ENCODE results near the gene SRL. TPM values are rescaled to one million over a fixed set of nuclear protein-coding genes. Genes with fewer than 3 reads are reported as not detected.

SRL gene
- total and polyA plus RNA-seq, 2 of the 13 experiments (the other 11 are each of a cell fraction or from before 2014, with no cell fraction given) = 0.05 TPM; not detected in 1

- TF ChIP-seq CTCF (CRISPR knock-in tag; IDR thresholded peaks at IDR 0.05) = peak; percentile 44
- peak; percentile 35 for TF ChIP-seq TEAD3 (CRISPR knock-in tag; optimal IDR thresholded peaks at IDR 0.05; ENCODE audit: borderline replicate concordance)
- TF ChIP-seq ZNF670 (CRISPR knock-in tag; IDR thresholded peaks at IDR 0.05; ENCODE audit: borderline replicate concordance) = peak; percentile 66
- TF ChIP-seq ZC3H13 (CRISPR knock-in tag; IDR thresholded peaks at IDR 0.05) = no peak
- no peak for TF ChIP-seq HNF4G (IDR thresholded peaks at IDR 0.05; ENCODE audit: borderline replicate concordance, low read depth, low read length)
- no peak for TF ChIP-seq HNF4G (CRISPR knock-in tag; IDR thresholded peaks at IDR 0.05; ENCODE audit: borderline replicate concordance, low read depth)
- peak; percentile 78 for TF ChIP-seq AGO2 (optimal IDR thresholded peaks at IDR 0.05; ENCODE audit: low read depth, low read length)
- TF ChIP-seq KLF16 (CRISPR knock-in tag; IDR thresholded peaks at IDR 0.05) = 0 out of 4 replicates have a peak, but pooled peaks of 1 of the 2 experiments have one; percentile 8
- TF ChIP-seq RBFOX2 (IDR thresholded peaks at IDR 0.05; ENCODE audit: low read depth, low read length) = peak; percentile 37
- TF ChIP-seq ELF3 (CRISPR knock-in tag; IDR thresholded peaks at IDR 0.05) = 0 out of 2 replicates have a peak, but pooled peaks have one; percentile 9
- no peak for TF ChIP-seq ARID3A (IDR thresholded peaks at IDR 0.05; ENCODE audit: low read depth, low read length)
- TF ChIP-seq CHCHD3 (CRISPR knock-in tag; IDR thresholded peaks at IDR 0.05) = no peak
- no peak for TF ChIP-seq CHD2 (IDR thresholded peaks at IDR 0.05; ENCODE audit: low read depth, low read length)
- peak; percentile 34 for TF ChIP-seq UBTF (CRISPR knock-in tag; IDR thresholded peaks at IDR 0.05)
- 0 out of 2 replicates have a peak, but pooled peaks have one; percentile 22 for TF ChIP-seq ZNF639 (CRISPR knock-in tag; conservative IDR thresholded peaks at IDR 0.05)
- TF ChIP-seq HNRNPL (IDR thresholded peaks at IDR 0.05; ENCODE audit: low read depth, low read length) = 0 out of 2 replicates have a peak, but pooled peaks have one; percentile 16
- TF ChIP-seq HIVEP1 (CRISPR knock-in tag; IDR thresholded peaks at IDR 0.05) = peak; percentile 60; the same call in 1 of the 2 replicates
- TF ChIP-seq ZFX (CRISPR knock-in tag; IDR thresholded peaks at IDR 0.05; ENCODE audit: low read depth) = peak; percentile 39
- peak in 1 of 2 experiments; percentile 44; a peak in 2 of 4 replicates for TF ChIP-seq HMGXB4 (CRISPR knock-in tag; IDR thresholded peaks at IDR 0.05; ENCODE audit: borderline replicate concordance in 1 of 2, low read depth in 1 of 2)
- TF ChIP-seq RARG (CRISPR knock-in tag; IDR thresholded peaks at IDR 0.05; ENCODE audit: low read depth) = no peak
- 0 out of 2 replicates have a peak, but pooled peaks have one; percentile 15 for TF ChIP-seq SAP130 (CRISPR knock-in tag; IDR thresholded peaks at IDR 0.05; ENCODE audit: low read depth)
These were observed 32.0 kb upstream of the SRL start (continued) for GRCh38 chr16:4273858-4274311.

Data from HepG2 (cell line).